Left renal pelvis (tissue), 4 donors: ENCODE data around the gene TNRC6B. TPM values are rescaled to one million over a fixed set of nuclear protein-coding genes. Genes with fewer than 3 reads are reported as not detected.

Experiments used
- DNase-seq, 4 donors: peaks; one replicate each; pipeline ENCODE4 v3.0.0-alpha.2; 2013; ENCODE audit warnings: low read depth in 4 of 4, low spot score in 3 of 4
- polyA plus RNA-seq, 4 donors: library from polyadenylated mRNA; unstranded; fragments of 120-200 nt; gene quantifications; one replicate each; pipeline ENCODE4 v1.2.1, GENCODE V29; 2013; ENCODE audit not compliant: insufficient read length in 4 of 4

TNRC6B gene
- polyA plus RNA-seq, 4 donors, result 9.9 to 13.6 (median 11.8) TPM

DNA sequence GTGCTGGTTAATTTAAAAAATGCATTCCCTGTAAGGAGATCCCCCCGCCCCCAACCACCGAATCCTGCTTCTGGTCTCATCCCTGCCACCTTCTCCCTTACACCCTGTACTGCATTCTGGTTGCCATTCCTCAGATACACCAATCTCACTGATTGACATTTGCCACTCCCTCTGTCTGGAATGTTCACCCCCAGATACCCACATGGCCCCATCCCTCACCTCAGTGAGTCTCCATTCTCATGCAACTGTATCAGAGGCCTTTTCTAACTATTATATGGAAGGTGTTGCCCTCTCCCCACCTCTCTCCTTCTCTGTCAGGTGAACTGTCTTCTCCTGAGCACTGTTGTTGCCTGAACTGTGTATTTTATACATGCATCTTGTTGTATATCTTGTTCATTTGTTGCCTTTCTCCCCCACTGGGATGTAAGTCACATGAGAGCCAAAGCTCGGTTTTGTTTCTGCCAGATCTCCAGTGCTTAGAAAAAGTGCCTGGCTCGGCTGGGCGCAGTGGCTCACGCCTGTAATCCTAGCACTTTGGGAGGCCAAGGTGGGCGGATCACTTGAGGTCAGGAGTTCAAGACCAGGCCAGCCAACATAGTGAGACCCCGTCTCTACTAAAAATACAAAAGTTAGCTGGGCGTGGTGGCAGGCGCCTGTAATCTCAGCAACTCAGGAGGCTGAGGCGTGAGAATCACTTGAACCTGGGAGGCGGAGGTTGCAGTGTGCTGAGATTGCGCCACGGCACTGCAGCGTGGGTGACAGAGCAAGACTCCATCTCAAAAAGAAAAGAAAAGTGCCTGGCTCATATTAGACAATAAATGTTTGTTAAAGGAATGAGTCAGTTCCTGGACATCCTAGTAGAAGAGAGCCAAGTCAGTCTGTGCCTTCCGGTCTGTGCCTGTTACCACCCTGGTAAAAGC, 61.0 kb downstream of the TNRC6B start:
- no peak for DNase-seq

DNA sequence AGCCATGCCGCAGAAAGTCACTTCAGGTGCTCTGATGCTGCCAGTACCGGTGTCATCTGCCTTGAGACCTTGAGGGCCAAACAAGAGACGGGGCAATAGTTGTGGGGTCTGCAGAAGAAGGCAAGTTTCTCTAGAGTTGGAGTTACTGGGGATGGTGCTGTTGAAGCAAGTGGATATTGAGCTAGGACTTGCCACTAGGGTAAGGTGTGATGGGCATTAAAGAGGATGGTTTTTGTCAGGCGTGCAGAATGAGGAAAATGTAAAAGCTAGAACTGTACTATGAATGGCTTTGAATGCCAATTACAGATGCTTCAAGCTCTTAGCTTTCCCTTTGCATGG, 61.6 kb downstream of the TNRC6B start:
- no peak for DNase-seq

DNA sequence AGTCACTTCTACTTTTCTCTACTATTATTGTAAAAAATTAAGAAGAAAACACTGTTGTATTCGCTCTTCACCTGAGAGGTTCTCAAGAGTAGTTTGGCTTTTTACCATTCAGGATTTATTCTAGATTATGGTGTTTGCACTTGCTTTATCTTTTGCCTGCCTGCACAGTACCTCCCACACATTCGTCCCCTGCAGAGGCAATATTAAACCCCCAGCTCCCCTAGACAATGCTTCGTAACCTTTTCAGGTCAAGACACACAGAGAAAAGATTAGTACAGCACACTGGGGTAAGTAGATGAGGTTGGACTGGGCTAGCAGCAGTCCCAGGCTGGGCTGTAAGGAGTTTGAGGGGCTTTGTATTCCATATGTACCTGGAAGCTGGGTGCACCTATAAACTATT, 62.4 kb downstream of the TNRC6B start:
- no peak for DNase-seq

DNA sequence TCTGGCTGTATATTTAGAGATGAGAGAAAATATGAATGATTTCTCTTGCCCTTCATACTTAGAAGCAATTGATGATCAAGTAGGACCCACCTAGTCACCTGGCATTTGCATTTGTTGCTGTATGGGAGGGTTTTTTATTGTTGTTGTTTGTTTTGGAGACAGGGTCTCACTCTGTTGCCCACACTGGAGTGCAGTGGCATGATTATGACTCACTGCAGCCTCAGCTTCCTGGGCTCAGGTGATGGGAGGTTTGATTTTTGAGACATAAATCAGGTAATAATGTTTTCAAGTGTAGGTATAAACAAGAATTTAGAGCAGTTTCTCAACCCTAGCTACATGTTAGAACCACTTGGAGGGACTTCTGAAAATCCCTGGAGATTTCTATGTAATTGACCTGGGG, 63.0 kb downstream of the TNRC6B start:
- no peak for DNase-seq

DNA sequence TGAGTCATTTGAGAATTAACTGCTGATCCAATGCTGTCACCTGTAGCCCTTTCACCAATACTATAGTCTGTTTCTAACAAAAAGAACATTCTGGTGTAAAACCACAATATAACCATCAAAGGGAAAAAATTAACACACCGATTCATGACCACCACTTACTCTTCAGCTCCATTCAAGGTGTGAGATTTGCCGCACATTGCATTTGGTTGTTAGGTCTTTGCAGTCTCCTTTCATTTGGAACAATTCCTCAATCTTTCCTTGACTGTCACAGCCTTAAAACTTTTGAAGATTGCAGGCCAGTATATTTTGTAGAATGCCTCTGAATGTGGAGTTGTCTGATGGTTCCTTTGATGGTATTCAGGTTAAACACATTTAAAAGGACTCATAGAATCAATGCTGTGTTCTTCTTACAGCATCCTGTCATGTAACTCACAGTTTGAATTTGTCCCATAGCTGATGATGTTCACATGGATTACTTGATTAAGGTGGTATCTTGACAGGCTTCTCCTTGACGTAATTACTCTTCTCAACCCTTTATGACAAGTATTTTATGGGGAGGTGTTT, 63.6 kb downstream of the TNRC6B start:
- DNase-seq, result no peak

DNA sequence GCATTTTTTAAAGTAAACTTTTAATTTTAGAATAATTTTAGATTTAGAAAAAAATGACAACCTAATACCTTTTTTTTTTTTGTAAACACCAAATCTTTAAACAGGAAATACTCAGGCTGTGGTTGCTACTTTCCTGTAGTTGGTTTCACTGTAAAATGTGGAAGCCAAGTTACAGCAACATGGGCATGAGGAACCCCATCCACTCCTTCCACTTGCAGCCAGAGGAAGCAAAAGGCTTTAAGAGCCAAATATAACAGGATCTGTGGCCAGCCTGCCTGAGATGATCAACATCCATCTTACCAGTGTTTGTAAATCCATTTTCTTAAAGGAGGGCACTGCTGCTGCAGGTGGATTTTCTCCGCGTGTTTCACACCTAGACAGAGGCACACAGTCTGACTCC, 66.2 kb downstream of the TNRC6B start:
- DNase-seq, result no peak

DNA sequence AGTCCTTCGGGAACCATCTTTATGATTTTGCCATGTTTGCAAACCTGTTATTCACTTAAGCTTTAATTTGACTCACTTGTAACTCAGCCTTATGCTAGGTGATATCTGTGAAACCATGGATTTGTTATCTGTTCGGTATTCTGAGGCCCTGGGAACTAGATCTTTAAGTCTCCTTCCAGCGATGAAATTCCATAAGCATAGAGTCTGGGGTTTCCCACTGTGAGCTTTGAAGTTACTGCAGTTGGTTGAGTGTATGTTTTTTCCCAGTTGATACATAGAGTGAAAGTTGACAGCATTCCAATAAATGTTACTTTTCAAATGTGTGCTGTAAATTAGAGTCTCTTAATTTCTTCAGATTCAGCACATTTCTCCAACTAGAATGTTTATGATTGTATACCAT, 66.9 kb downstream of the TNRC6B start:
- no peak for DNase-seq

DNA sequence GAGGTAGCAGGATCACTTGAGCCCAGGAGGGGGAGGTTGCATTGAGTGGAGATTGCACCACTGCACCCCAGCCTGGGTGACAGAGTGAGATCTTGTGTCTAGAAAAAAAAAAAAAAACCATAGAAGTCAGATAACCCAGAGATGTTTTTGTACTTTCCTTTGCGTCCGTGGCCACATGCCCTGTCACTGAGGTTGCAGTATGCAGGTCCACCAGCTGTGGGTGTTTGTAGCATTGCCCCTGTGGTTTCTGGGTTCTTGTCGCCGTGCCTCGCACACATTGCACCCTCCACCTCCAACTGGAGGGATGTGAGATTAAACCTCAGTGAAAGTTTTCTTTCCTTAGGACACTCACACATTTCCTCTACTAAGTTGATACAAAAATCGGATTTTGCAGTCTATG, 70.3 kb downstream of the TNRC6B start:
- no peak for DNase-seq

DNA sequence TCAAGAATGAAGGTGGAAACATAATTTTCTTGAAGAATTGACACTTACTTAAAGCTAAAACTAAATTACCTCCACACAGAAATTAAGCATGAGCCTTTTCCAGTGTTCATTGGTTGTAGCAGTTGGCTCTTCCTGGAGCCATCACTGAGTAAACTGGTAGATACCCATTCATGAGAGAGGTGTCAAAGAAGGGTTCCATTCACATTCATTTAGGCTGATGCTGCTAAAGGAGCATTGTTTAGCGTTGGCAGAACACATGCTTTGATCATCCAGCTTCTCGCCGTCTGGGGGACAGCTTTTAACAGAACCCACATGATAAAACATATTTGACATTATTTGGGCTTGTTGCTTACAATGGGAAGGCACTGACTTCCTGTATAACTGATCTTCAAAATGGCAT, 71.6 kb downstream of the TNRC6B start:
- DNase-seq, result no peak

DNA sequence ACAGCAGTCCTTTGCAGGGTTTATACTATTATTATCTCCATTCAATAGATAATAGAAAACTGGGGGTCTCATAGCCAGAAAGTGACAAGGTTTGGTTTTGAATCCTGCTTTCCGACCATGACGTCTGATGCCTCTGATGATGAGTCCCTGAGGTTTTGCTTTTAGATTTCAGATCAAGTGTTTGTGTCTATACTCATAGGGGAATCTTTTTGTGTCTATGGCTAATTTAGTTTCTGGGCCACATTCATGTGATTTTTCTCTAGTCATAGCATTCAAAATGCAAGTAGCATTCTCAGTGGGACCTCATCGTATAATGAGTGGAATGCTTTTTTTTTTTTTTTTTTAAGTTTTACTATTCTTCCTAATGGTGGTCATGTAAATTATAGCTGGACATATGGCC, 72.9 kb downstream of the TNRC6B start:
- DNase-seq, result no peak

DNA sequence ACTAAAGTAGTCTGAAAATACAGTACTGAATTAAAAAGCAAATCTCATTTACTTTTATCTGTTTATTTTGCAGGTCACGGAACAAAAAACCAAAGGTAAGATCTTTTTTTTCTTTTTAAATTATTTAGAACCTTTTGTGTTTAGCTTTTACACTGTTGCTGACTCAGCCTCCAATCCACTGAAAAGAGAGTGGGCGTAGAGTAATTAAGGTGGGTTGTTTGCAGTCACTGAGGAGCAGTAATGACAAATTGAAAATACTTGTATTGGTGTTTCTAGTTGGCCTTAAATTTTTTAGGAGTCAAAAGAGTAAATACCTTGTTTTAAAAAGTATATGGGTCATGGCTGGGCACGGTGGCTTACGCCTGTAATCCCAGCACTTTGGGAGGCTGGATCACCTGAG, 73.4 kb downstream of the TNRC6B start:
- no peak for DNase-seq

DNA sequence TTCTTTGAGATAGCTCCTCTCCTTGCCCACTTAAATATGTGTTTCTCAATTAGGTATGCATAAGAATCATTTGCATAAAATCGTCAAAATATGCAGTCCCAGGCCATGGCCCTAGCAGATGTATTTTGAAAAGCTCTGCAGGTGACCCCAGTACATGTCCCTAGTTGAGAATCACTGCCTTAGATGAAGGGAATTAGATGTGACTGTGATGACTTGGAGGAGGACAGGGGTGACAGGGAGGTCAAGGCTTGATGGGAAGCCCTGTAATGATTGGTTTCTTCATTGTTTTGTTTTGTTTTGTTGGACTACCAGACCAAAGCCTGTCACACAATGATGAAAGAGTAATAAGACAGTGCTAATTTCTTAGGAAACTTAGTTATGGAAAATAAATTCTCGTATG, 74.4 kb downstream of the TNRC6B start:
- no peak for DNase-seq

DNA sequence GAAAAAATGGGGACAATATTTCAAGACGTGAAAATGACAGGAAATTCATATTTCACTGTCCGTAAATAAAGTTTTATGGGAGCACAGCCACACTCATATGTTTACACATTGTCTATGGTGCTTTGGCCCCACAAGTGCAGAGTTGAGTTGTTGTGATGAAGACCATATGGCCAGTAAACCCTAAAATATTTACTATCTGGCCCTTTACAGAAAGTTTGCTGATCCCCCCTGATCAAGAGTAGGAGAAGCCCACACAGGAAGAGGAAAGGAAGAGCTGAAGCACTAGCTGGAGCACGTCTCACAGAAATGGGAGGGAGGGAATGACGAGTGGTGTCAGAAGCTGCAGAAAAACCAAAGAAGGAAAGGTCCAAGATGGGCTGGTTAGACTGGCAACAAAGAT, 78.8 kb downstream of the TNRC6B start:
- DNase-seq, result peak in 3 of 4 donors; percentile 21 to 47 (median 32)

DNA sequence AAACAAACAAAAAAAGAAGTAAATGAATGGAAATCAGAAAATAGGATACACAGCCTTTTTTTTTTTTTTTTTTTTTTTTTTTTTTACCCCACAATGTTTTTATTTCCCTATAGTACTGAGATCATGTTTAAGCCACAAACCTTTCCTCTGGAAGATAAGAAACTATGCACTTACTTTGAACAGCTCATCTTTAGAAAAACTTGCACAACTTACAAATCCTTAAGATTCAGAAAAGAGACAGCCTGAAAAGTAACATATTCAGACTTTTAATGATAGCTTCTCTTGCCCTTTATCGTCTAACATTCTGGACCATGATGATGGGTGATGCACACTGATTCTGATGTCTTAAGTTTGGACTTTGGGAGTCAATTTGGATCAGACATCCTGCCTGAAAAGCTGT, 80.3 kb downstream of the TNRC6B start:
- no peak for DNase-seq

DNA sequence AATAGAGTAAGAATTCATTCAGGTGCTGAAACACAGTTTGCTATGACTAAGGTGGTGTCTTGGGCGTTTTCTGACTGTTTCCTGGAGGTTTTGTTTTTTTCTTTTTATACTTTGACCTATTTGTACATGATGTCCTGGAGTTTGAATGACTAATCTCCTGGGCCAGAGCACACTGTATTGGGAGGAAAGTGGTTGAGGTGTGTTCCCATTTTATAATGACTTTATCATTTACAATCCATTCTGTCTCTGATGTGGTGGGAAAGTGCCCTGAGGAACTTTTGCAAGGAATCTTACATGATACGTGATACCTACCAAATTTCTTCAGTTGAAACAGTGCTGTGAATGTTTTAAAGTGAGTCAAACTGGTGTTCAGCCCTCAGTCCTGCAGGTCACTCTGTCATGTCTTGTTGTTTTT, 80.8 kb downstream of the TNRC6B start:
- no peak for DNase-seq

DNA sequence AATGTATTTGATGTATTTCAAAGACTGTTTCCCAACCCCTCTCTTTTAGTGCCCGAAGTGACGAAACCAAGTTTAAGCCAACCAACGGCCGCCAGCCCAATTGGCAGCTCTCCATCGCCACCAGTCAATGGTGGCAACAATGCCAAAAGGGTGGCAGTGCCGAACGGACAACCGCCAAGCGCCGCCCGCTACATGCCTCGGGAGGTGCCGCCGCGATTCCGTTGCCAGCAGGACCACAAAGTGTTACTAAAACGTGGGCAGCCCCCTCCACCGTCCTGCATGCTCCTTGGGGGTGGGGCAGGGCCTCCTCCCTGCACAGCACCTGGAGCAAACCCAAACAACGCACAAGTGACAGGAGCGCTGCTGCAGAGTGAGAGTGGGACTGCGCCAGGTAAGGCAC, 84.1 kb downstream of the TNRC6B start:
- no peak for DNase-seq

DNA sequence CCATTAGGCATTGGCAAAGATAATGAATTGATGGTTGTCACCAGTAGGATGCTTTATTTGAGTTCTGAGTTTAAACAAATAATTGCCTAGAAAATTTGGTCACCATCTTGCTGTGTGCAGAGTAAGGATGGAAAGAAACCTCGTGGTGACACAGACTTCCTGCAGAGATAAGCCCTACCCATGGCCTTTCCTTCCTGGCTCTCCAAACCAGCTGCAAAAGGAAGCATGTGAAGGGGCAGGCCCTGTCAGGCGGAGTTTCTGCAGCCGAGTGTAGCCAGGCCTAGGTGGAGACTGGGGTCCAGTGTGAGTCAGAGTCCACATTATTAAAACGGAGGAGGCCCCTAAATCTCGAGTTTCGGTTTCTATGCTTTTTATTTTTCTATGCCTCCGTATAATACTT, 85.5 kb downstream of the TNRC6B start:
- no peak for DNase-seq

DNA sequence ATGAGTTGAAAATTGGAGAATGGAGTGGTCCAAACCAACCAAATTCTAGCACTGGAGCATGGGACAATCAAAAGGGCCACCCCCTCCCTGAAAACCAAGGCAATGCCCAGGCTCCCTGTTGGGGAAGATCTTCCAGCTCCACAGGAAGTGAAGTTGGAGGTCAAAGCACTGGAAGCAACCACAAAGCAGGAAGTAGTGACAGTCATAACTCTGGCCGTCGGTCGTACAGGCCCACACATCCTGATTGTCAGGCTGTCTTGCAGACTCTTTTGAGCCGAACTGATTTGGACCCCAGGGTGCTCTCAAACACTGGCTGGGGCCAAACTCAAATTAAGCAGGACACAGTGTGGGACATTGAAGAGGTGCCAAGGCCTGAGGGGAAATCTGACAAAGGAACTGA, 88.1 kb downstream of the TNRC6B start:
- no peak for DNase-seq

DNA sequence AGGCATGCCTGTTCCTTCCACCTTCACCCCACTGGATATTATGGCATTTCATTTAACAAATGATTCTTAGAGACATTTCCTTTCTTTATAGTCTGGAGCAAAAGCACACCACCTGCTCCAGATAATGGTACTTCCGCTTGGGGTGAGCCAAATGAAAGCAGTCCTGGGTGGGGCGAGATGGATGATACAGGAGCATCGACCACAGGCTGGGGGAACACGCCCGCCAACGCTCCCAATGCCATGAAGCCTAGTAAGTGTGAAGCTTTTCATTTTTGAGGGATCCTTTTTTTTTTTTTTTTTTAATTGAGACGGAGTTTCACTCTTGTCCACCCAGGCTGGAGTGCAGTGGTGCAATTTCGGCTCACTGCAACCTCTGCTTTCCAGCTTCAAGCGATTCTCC, 92.3 kb downstream of the TNRC6B start:
- DNase-seq, result no peak

DNA sequence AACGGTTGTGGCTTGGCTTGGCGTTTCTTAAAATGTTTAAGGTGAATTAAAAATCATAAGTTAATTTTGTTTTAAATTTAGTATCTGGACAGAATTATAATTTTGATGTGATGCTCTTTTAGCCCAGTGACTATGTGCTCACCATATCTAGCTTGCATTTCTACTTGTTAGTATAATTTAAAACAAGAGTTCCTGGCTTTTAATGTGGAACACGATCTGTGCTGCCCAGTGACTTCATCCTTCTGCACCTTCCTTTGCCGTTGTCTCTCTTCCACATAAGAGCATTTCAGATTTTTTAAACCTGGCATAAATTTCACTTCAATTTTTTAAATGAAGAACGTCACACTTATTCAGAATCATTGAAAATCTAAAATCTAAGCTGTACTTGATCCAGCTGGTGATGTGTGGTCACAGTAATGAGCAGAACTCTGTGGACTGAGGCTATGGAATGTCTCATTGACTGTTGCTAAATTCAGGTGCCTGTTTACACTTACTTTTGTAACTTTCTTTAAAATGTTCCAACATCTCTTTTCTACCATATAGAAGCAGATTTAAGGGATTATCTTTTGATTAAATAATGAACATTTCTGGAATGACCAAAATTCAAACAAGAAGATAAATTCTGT, 93.1 kb downstream of the TNRC6B start:
- DNase-seq, result no peak

DNA sequence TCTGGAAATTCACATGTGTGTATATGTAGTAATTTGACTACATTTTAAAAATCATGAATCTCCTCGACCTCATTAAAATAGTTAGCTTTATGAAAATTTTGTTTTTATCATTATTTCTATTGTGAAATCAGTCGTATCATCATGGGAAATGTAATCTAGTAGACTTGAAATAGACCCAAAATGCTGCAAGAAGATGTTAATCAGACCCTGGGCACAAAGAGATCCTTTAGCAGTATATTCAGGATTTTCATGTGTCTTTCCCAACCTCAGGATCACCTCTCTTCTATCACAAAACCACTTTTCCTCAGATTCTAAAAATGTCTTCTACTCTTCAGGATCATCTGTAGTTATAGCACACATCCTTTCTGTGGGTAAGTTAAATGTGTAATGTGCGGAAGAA, 93.7 kb downstream of the TNRC6B start:
- no peak for DNase-seq

DNA sequence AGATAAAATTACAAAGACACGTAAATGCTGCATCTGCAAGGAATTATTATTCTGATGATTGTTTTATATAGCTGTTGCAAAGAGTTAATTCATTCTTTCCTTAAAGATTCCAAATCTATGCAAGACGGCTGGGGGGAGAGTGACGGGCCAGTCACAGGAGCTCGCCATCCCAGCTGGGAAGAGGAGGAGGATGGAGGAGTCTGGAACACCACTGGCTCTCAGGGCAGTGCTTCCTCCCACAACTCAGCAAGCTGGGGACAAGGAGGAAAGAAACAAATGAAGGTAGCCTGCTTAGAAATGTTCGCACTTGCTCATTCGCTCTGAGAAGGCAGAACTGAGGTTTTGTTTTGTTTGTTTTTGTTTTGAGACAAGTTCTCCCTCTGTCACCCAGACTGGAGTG, 95.6 kb downstream of the TNRC6B start:
- no peak for DNase-seq
